ENCODE results near the gene RPS14. TPM values are rescaled to one million over a fixed set of nuclear protein-coding genes. Genes with fewer than 3 reads are reported as not detected.
A peak's percentile ranks its signal among the peaks of the same experiment; 100 is the strongest.

Gene RPS14
- total and polyA plus RNA-seq, 10 of the 15 experiments (the other 5 are each of a cell fraction or from before 2014, with no cell fraction given), result 2,295 to 4,047 (median 2,787) TPM

DNA sequence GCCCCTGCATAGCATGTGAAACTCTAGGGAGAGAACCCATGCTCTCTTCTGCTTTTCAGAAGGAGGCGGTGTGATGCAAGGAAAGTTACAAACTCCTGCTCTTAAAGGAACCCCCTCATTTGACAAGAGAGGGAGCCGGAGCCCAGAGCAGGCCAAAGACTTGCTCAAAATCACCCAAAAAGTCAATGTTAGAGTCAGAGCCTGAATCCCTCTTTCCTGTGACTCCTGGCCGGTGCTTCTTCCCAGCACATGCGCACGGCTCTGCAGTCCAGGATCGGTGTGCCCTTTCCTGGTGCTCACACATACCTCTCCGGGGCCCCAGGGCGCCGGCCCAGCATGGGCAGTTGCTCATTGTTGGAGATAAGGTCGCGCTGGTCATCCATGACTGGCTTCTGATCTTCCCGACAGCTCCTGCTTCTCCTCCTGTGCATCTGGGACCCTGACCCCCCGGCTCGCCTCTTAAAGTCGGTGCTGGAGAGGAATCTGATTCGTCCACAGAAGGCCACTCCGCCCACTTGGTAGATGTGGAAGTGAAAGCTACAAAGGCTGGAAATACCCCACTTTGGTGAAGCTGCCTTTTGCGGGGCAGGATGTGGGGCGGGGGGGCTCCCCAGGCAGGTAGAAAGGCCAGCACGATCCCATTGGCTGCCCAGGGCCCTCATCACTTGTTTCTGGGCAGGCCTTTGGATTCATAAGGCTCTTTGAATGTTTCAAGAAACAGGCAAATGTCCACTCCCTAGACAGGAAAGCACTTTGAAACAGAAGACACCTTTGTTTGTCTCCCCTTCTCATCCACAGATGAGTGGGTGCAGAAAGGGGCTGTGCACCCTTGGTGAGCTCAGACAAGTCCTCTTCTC is 37.0 kb downstream of the RPS14 start, which contains the start of gene CD74 (continued):
- peak; percentile 69; the same call in 1 of the 2 replicates for TF ChIP-seq ESRRA (IDR thresholded peaks at IDR 0.05; ENCODE audit: low read length)
- TF ChIP-seq ZNF217 (IDR thresholded peaks at IDR 0.05), result no peak
- no peak for TF ChIP-seq FOXK2 (IDR thresholded peaks at IDR 0.05)
- no peak for TF ChIP-seq MYC (IDR thresholded peaks at IDR 0.05; ENCODE audit: insufficient read depth, insufficient read length, insufficient replicate concordance, low read length, severe bottlenecking)
- peak; percentile 100 for TF ChIP-seq RFX5 (IDR thresholded peaks at IDR 0.05; ENCODE audit: low read depth, low read length)
- TF ChIP-seq NFIC (IDR thresholded peaks at IDR 0.05; ENCODE audit: low read depth, low read length), result no peak
- TF ChIP-seq, protein P1, sequence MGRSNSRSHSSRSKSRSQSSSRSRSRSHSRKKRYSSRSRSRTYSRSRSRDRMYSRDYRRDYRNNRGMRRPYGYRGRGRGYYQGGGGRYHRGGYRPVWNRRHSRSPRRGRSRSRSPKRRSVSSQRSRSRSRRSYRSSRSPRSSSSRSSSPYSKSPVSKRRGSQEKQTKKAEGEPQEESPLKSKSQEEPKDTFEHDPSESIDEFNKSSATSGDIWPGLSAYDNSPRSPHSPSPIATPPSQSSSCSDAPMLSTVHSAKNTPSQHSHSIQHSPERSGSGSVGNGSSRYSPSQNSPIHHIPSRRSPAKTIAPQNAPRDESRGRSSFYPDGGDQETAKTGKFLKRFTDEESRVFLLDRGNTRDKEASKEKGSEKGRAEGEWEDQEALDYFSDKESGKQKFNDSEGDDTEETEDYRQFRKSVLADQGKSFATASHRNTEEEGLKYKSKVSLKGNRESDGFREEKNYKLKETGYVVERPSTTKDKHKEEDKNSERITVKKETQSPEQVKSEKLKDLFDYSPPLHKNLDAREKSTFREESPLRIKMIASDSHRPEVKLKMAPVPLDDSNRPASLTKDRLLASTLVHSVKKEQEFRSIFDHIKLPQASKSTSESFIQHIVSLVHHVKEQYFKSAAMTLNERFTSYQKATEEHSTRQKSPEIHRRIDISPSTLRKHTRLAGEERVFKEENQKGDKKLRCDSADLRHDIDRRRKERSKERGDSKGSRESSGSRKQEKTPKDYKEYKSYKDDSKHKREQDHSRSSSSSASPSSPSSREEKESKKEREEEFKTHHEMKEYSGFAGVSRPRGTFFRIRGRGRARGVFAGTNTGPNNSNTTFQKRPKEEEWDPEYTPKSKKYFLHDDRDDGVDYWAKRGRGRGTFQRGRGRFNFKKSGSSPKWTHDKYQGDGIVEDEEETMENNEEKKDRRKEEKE (IDR thresholded peaks at IDR 0.05), result peak; percentile 82
- TF ChIP-seq YBX1 (IDR thresholded peaks at IDR 0.05), result 0 out of 2 replicates have a peak, but pooled peaks have one; percentile 6
- TF ChIP-seq TBL1XR1 (IDR thresholded peaks at IDR 0.05; ENCODE audit: low read depth, low read length), result peak; percentile 30; the same call in 1 of the 2 replicates
- TF ChIP-seq CEBPB (IDR thresholded peaks at IDR 0.05; ENCODE audit: borderline replicate concordance in 1 of 2, low read depth in 2 of 2, low read length in 2 of 2), result peak in 1 of 2 experiments; percentile 95; a peak in 1 of 4 replicates
- no peak for TF ChIP-seq FOXM1 (IDR thresholded peaks at IDR 0.05; ENCODE audit: low read depth, low read length)
- peak; percentile 79; the same call in 1 of the 2 replicates for TF ChIP-seq RB1 (IDR thresholded peaks at IDR 0.05; ENCODE audit: borderline replicate concordance)
- TF ChIP-seq, protein P2, sequence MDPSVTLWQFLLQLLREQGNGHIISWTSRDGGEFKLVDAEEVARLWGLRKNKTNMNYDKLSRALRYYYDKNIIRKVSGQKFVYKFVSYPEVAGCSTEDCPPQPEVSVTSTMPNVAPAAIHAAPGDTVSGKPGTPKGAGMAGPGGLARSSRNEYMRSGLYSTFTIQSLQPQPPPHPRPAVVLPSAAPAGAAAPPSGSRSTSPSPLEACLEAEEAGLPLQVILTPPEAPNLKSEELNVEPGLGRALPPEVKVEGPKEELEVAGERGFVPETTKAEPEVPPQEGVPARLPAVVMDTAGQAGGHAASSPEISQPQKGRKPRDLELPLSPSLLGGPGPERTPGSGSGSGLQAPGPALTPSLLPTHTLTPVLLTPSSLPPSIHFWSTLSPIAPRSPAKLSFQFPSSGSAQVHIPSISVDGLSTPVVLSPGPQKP (IDR thresholded peaks at IDR 0.05; ENCODE audit: low read depth, low read length), result no peak
- TF ChIP-seq, protein P3, sequence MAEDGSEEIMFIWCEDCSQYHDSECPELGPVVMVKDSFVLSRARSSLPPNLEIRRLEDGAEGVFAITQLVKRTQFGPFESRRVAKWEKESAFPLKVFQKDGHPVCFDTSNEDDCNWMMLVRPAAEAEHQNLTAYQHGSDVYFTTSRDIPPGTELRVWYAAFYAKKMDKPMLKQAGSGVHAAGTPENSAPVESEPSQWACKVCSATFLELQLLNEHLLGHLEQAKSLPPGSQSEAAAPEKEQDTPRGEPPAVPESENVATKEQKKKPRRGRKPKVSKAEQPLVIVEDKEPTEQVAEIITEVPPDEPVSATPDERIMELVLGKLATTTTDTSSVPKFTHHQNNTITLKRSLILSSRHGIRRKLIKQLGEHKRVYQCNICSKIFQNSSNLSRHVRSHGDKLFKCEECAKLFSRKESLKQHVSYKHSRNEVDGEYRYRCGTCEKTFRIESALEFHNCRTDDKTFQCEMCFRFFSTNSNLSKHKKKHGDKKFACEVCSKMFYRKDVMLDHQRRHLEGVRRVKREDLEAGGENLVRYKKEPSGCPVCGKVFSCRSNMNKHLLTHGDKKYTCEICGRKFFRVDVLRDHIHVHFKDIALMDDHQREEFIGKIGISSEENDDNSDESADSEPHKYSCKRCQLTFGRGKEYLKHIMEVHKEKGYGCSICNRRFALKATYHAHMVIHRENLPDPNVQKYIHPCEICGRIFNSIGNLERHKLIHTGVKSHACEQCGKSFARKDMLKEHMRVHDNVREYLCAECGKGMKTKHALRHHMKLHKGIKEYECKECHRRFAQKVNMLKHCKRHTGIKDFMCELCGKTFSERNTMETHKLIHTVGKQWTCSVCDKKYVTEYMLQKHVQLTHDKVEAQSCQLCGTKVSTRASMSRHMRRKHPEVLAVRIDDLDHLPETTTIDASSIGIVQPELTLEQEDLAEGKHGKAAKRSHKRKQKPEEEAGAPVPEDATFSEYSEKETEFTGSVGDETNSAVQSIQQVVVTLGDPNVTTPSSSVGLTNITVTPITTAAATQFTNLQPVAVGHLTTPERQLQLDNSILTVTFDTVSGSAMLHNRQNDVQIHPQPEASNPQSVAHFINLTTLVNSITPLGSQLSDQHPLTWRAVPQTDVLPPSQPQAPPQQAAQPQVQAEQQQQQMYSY (CRISPR knock-in tag; IDR thresholded peaks at IDR 0.05), result no peak
- peak; percentile 97 for TF ChIP-seq ZNF207 (IDR thresholded peaks at IDR 0.05; ENCODE audit: borderline replicate concordance)
- no peak for TF ChIP-seq CREB1 (IDR thresholded peaks at IDR 0.05; ENCODE audit: low read depth)
- no peak for TF ChIP-seq ZNF384 (IDR thresholded peaks at IDR 0.05; ENCODE audit: borderline replicate concordance, low read depth, low read length)
- TF ChIP-seq EZH2 (IDR thresholded peaks at IDR 0.05; ENCODE audit: borderline replicate concordance, control insufficient read depth, low read depth, low read length), result no peak
- TF ChIP-seq, protein P4, sequence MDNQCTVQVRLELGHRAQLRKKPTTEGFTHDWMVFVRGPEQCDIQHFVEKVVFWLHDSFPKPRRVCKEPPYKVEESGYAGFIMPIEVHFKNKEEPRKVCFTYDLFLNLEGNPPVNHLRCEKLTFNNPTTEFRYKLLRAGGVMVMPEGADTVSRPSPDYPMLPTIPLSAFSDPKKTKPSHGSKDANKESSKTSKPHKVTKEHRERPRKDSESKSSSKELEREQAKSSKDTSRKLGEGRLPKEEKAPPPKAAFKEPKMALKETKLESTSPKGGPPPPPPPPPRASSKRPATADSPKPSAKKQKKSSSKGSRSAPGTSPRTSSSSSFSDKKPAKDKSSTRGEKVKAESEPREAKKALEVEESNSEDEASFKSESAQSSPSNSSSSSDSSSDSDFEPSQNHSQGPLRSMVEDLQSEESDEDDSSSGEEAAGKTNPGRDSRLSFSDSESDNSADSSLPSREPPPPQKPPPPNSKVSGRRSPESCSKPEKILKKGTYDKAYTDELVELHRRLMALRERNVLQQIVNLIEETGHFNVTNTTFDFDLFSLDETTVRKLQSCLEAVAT (IDR thresholded peaks at IDR 0.05), result peak; percentile 100
- TF ChIP-seq TCF3 (IDR thresholded peaks at IDR 0.05; ENCODE audit: borderline replicate concordance, insufficient read depth, low read depth, low read length), result peak; percentile 98

All from GM12878 (cell line).